GM12875 (cell line): ENCODE data around the gene OXCT2.

Experiments used
- H3K4me3 ChIP-seq: one replicate; pipeline ENCODE4 v1.5.1; 2011; ENCODE audit warnings: low read depth, low read length, control low read depth
- CTCF ChIP-seq: IDR thresholded peaks from 2 replicates; pipeline ENCODE4 v1.5.1; 2011; ENCODE audit warnings: low read depth, mild to moderate bottlenecking, control low read depth, inconsistent platforms, low read length, moderate library complexity, borderline replicate concordance; ENCODE audit not compliant: insufficient read depth

OXCT2 gene

GRCh38 chr1:39722495-39722894, 48.7 kb downstream of the OXCT2 start:
- TF ChIP-seq CTCF = no peak
- H3K4me3 ChIP-seq = no peak overlapping the region

DNA sequence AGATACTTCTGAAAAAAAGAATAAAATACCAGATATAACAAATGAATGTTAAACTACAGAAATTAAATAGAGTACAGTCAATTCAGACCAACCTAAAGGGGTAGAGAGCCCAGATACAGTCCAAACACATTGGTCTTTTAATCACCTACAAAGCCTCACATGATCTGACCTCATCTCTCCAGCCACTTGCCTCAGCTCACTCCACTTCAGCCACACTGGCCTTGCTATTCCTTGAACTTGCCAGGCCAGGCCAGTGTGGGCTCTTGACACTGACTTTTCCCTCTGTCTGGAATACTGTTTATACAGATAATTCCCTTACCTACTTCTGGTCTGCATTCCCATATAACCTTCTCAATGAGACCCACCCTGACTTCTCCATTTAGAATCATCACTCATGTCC, 49.5 kb downstream of the OXCT2 start:
- TF ChIP-seq CTCF = no peak
- no peak overlapping the region for H3K4me3 ChIP-seq

GRCh38 chr1:39720094-39720999, 50.8 kb downstream of the OXCT2 start:
- no peak for TF ChIP-seq CTCF
- no peak overlapping the region for H3K4me3 ChIP-seq
